Osteocyte (in vitro differentiated cells): ENCODE data around the gene KCNJ5. TPM values are rescaled to one million over a fixed set of nuclear protein-coding genes. Genes with fewer than 3 reads are reported as not detected.

Experiments
- DNase-seq: peaks from one replicate; pipeline ENCODE4 v3.0.0; 2021; ENCODE audit warnings: mixed read lengths; ENCODE audit not compliant: unreplicated experiment; ENCODE audit errors: extremely low spot score
- H3K27ac Mint-ChIP-seq: one replicate; pipeline ENCODE4 v1.8.0; 2021; ENCODE audit warnings: mild to moderate bottlenecking, mixed read lengths; ENCODE audit not compliant: unreplicated experiment
- H3K27me3 Mint-ChIP-seq: one replicate; pipeline ENCODE4 v1.8.0; 2021; ENCODE audit warnings: mixed read lengths; ENCODE audit not compliant: unreplicated experiment
- H3K36me3 Mint-ChIP-seq: one replicate; pipeline ENCODE4 v1.8.0; 2021; ENCODE audit warnings: mixed read lengths; ENCODE audit not compliant: unreplicated experiment
- H3K4me1 Mint-ChIP-seq: one replicate; pipeline ENCODE4 v1.8.0; 2021; ENCODE audit warnings: mixed read lengths; ENCODE audit not compliant: unreplicated experiment
- H3K4me3 Mint-ChIP-seq: one replicate; pipeline ENCODE4 v1.8.0; 2021; ENCODE audit warnings: mild to moderate bottlenecking, moderate library complexity, mixed read lengths; ENCODE audit not compliant: unreplicated experiment
- H3K9me3 Mint-ChIP-seq: one replicate; pipeline ENCODE4 v1.8.0; 2021; ENCODE audit warnings: mixed read lengths; ENCODE audit not compliant: unreplicated experiment
- CTCF ChIP-seq: fragments of 200-600 bp; sonication (generic); IDR thresholded peaks from 2 replicates; pipeline ENCODE4 v1.5.0; 2021; ENCODE audit warnings: antibody characterized with exemption, mild to moderate bottlenecking, moderate library complexity
- total RNA-seq: library from RNA; stranded (reverse); gene quantifications from 2 replicates; pipeline ENCODE4 v1.2.1, GENCODE V29; 2021

KCNJ5 gene
- total RNA-seq, 1 donor from 2014 or later = not detected

GRCh38 chr11:128908391-128909246 lies 17.5 kb downstream of the KCNJ5 start:
- Mint-ChIP-seq H3K27ac (no peak overlapping the region), H3K36me3 (no peaks in the 10 kb centered on the region), H3K4me3 (no peak overlapping the region), H3K27me3 (peaks cover 12% of the 10 kb centered on the region), H3K9me3 (no peaks in the 10 kb centered on the region), H3K4me1 (peaks cover 23% of the 10 kb centered on the region)
- TF ChIP-seq CTCF = no peak
- no peak for DNase-seq

- Mint-ChIP-seq H3K9me3 (no peaks in the 10 kb centered on the region), H3K27ac (no peak overlapping the region), H3K4me3 (no peak overlapping the region), H3K36me3 (no peaks in the 10 kb centered on the region), H3K4me1 (peaks cover 18% of the 10 kb centered on the region), H3K27me3 (peaks cover 12% of the 10 kb centered on the region)
- no peak for DNase-seq
- TF ChIP-seq CTCF = no peak
These were observed 18.4 kb downstream of the KCNJ5 start for GRCh38 chr11:128909438-128910125.

- no peak overlapping the region for H3K4me3 Mint-ChIP-seq
- H3K9me3 Mint-ChIP-seq = no peaks in the 10 kb centered on the region
- no peak for TF ChIP-seq CTCF
- H3K4me1 Mint-ChIP-seq = peaks cover 15% of the 10 kb centered on the region
- H3K36me3 Mint-ChIP-seq = no peaks in the 10 kb centered on the region
- H3K27ac Mint-ChIP-seq = no peak overlapping the region
- H3K27me3 Mint-ChIP-seq = peaks cover 20% of the 10 kb centered on the region
- DNase-seq = no peak
These were observed 19.4 kb downstream of the KCNJ5 start for GRCh38 chr11:128910576-128910975.

- Mint-ChIP-seq H3K27me3 (peaks cover 22% of the 10 kb centered on the region), H3K36me3 (no peaks in the 10 kb centered on the region), H3K4me3 (no peak overlapping the region), H3K27ac (no peak overlapping the region), H3K4me1 (peaks cover 12% of the 10 kb centered on the region), H3K9me3 (no peaks in the 10 kb centered on the region)
- no peak for DNase-seq
- TF ChIP-seq CTCF = no peak
These were observed 20.1 kb downstream of the KCNJ5 start for GRCh38 chr11:128911239-128911638.

- H3K27ac Mint-ChIP-seq = no peak overlapping the region
- H3K9me3 Mint-ChIP-seq = no peaks in the 10 kb centered on the region
- H3K4me1 Mint-ChIP-seq = peaks cover 12% of the 10 kb centered on the region
- peaks cover 25% of the 10 kb centered on the region for H3K27me3 Mint-ChIP-seq
- no peak overlapping the region for H3K4me3 Mint-ChIP-seq
- no peak for TF ChIP-seq CTCF
- no peaks in the 10 kb centered on the region for H3K36me3 Mint-ChIP-seq
- no peak for DNase-seq
These were observed 20.5 kb downstream of the KCNJ5 start for GRCh38 chr11:128911701-128912100.
